Heart left ventricle (tissue), 13 donors: ENCODE measurements around the gene FAM50B.

Experiments
- POLR2A ChIP-seq, 2 donors: fragments of 450-650 bp; IDR thresholded peaks; one replicate each; pipeline ENCODE4 v1.6.1; 2017; ENCODE audit warnings: antibody characterized with exemption in 2 of 2, mild to moderate bottlenecking in 2 of 2, moderate library complexity in 2 of 2
- TF ChIP-seq, protein P1 (sequence below), 12 donors: fragments of 200-600 bp; sonication (generic) in 4 of 12; IDR thresholded peaks; one replicate each; pipeline versions ENCODE4 v1.5.0 to v1.8.0; 2018 to 2022; ENCODE audit warnings: antibody characterized with exemption in 12 of 12, mild to moderate bottlenecking in 5 of 12
- donor health status: ischemic (EF 13 %, LVEDD 7.1; RV severe dilation, severe dysfunction).
- donor health status: DM: no; HTN: yes; CAD: no.
- donor health status: DM: no; HTN: no; CAD: no.
- donor health status: ischemic (EF 25% LVEDD 6.9; RV normal size, moderate dysfunction).
- donor health status: ischemic (EF 25% LVEDD 5.7; RV mildly dilated, moderate dysfunction).
- donor health status: ischemic (EF 35%, LVEDD 5.7; RV mildly dilated, moderate dysfunction).
- donor health status: nonischemic (EF 11% LVEDD 7.7; RV severe dilation, severe dysfunction).
- donor health status: DM: yes; HTN: yes; CAD: no.
- donor health status: PGD.
- donor health status: ischemic (EF 29% LVEDD 5.4; RV normal size, mild dysfunction).
- donor health status: nonischemic (EF 23%, LVEDD 6.1; RV moderate dilation, normal function).

DNA sequence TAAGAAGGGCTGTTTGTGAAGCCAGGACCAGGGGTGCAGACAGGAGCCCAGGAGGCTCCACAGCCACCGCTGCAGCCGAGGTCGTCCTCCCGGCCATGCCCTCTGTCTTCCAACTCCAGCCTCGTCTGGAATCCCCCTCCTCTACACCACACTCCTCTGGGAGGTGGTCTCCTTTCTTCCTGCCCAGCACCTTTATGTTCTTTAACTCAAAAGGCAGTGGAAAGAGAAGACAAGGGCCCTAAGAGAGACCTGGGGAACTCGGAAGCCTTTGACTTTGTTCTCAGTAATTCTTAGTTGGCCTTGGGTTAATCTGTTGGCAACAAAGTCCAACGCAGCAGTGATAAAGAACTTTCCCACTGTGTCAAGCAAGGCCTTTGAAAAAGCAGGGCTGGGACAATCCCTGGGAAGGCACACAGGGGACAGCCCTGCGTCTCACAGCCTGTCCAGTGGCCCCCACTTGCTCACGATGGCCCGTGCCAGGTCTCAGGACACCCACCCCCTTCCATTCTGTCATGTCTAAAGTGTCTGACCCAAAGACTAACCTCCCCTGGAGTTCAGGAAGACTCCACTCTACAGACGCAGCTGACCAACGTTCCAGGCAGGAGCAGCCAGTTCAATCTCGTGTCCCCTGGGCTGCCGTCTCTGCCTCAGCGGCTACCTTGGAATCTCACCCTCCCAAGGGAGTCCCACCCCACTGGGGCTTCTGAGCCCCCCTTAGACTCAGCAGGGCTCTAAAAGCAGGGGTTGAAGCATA lies 42.8 kb upstream of the FAM50B start:
- TF ChIP-seq, protein P1, sequence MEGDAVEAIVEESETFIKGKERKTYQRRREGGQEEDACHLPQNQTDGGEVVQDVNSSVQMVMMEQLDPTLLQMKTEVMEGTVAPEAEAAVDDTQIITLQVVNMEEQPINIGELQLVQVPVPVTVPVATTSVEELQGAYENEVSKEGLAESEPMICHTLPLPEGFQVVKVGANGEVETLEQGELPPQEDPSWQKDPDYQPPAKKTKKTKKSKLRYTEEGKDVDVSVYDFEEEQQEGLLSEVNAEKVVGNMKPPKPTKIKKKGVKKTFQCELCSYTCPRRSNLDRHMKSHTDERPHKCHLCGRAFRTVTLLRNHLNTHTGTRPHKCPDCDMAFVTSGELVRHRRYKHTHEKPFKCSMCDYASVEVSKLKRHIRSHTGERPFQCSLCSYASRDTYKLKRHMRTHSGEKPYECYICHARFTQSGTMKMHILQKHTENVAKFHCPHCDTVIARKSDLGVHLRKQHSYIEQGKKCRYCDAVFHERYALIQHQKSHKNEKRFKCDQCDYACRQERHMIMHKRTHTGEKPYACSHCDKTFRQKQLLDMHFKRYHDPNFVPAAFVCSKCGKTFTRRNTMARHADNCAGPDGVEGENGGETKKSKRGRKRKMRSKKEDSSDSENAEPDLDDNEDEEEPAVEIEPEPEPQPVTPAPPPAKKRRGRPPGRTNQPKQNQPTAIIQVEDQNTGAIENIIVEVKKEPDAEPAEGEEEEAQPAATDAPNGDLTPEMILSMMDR (IDR thresholded peaks at IDR 0.05): no peak
- TF ChIP-seq POLR2A (IDR thresholded peaks at IDR 0.05): no peak
